Mammary epithelial cell (primary cell): ENCODE measurements around the gene TTC33.

Experiments used
- EZH2 ChIP-seq: IDR thresholded peaks from 2 replicates; pipeline ENCODE4 v1.6.1; 2012; ENCODE audit warnings: low read length, inconsistent platforms, borderline replicate concordance
- TF ChIP-seq, protein P1 (sequence below), 2 donors: IDR thresholded peaks in 1 of 2; conservative IDR thresholded peaks in 1 of 2; 2 replicates each; pipeline ENCODE4 v1.5.1; 2011 to 2012; ENCODE audit warnings: inconsistent platforms in 2 of 2, low read length in 2 of 2, mild to moderate bottlenecking in 2 of 2, control low read depth in 1 of 2, low read depth in 1 of 2; ENCODE audit not compliant: insufficient read depth in 1 of 2; ENCODE audit errors: extremely low read depth in 1 of 2

DNA sequence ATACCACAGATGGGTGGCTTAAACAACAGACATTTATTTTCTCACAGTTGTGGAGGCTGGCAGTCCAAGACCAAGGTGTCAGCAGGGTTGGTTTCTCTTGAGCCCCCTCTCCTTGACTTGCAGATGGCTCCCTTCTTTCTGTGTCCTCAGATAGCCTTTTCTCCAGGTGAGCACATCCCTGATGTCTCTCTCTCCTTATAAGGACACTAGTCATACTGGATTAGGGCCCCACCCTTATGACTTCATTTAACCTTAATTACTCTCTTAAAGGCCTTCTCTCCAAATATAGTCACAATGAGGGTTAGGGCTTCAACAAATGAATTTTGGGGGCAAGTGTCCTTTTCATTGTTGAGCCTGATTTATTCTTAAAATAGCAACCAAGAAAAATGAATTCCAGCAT lies 61.3 kb downstream of the TTC33 start:
- TF ChIP-seq, protein P1, sequence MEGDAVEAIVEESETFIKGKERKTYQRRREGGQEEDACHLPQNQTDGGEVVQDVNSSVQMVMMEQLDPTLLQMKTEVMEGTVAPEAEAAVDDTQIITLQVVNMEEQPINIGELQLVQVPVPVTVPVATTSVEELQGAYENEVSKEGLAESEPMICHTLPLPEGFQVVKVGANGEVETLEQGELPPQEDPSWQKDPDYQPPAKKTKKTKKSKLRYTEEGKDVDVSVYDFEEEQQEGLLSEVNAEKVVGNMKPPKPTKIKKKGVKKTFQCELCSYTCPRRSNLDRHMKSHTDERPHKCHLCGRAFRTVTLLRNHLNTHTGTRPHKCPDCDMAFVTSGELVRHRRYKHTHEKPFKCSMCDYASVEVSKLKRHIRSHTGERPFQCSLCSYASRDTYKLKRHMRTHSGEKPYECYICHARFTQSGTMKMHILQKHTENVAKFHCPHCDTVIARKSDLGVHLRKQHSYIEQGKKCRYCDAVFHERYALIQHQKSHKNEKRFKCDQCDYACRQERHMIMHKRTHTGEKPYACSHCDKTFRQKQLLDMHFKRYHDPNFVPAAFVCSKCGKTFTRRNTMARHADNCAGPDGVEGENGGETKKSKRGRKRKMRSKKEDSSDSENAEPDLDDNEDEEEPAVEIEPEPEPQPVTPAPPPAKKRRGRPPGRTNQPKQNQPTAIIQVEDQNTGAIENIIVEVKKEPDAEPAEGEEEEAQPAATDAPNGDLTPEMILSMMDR (conservative IDR thresholded peaks at IDR 0.05 in 1 of 2, IDR thresholded peaks at IDR 0.05 in 1 of 2; ENCODE audit: extremely low read depth in 1 of 2, insufficient read depth in 1 of 2, low read depth in 1 of 2, low read length in 2 of 2), result no peak
- TF ChIP-seq EZH2, result no peak
